HG02798 (cell line): ENCODE measurements around the gene DNASE1L1.
A peak's percentile ranks its signal among the peaks of the same experiment; 100 is the strongest.

Experiments used
- ATAC-seq: cut with Tn5 transposase; IDR thresholded peaks from one replicate; pipeline ENCODE4 v1.9.1; 2021; ENCODE audit warnings: mild to moderate bottlenecking; ENCODE audit not compliant: unreplicated experiment, poor library complexity

The DNASE1L1 gene

DNA sequence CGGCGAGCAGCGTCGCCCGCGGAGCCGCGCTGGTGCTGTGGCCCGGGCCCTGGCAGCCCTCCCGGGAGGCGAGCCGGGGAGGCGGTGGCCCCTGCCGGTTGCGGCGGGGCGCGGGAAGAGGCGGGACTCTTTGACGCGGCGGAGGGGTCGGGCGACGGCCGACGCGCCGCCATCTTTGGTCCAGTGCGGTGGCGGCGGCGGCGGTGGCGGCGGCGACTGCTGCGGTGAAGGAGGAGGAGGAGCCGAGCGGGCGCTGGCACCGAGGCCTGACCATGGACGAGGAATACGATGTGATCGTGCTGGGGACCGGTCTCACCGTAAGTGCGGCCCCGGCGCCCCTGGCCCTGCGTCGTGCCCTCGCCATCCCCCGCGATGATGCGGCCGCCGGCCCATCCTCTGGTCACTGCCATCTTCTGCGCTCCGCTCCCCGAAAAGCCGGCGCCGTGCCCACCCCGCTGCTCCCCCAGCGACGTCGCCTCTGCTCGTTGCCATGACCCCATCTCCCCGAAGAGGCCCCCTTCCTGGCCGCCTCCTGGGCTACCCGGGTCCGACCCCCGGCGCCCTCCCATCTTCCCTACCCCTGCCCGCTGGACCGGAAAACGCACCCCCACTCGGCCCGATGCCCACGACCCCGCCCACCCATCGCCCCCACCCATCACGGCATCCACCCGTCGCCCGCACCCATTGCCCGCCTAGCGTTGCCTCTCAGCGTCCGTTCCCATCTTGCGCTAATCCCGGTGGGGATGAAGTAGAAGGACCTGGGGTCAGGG lies 28.1 kb upstream of the DNASE1L1 start, which contains the start of gene GDI1:
GDI1 (plus strand) TSS at position 172 of the 770 bp plus-strand sequence; CDS start at position 273, 101 bp downstream.
- peak; percentile 61 for ATAC-seq

- ATAC-seq: peak; percentile 47
Measured at GRCh38 chrX:154436374-154436982, 27.4 kb upstream of the DNASE1L1 start.

GRCh38 chrX:154435171-154435733 lies 26.2 kb upstream of the DNASE1L1 start:
- no peak for ATAC-seq

DNA sequence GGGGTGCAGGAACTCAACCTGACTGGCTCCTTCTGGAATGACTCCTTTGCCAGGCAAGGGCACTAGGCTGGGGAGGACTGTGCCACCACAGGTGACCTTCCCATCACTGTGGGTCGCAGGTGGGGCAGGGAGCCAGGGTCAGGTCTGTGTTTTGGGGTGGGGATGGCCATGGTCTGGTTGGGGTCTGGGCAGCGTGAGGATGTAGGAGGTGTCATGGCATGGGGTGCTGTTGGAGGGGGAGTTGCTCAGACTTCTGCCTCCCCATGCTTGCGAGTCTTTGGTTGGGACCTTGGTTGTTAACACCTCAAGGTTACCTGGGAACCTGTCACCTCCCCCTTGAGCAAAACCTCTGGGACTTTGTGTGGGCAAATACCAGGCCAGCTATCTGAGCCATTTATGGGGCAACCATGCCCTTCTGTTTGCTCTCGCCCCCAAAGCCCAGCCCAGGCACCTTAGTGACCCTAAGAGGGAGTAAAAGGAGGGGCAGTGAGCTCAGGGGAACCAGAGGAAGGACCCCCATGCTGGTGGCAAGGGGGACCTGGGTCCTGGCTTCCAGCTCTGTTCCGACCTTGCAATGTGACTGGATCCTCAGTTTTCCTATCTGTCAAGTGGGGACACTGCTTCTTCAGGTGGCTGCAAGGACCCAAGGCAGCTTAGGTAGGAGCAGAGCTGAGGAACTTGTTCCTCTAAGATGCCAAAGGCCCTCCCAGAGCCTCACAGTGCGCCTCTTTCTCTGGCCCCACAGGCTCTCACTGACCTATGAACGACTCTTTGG lies 25.5 kb upstream of the DNASE1L1 start:
- ATAC-seq: no peak

DNA sequence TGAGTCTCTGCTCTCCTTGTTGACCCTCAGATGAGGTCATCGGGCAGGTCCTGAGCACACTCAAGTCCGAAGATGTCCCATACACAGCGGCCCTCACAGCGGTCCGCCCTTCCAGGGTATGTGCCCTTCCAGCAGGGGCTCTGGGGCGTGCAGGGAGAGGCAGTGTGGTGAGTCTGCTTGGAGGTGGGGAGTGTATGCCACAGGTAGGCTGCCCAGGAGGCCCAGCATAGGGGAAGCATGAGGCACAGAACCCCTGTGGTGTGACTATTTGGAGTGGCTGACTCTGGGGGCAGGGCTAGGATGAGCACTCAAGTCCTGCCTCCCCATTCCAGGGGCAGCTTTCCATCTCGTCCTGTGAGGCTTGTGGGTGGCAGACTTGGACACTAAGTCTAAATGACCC lies 24.6 kb upstream of the DNASE1L1 start:
- ATAC-seq: no peak

GRCh38 chrX:154432210-154432609 lies 23.2 kb upstream of the DNASE1L1 start:
- ATAC-seq: no peak

DNA sequence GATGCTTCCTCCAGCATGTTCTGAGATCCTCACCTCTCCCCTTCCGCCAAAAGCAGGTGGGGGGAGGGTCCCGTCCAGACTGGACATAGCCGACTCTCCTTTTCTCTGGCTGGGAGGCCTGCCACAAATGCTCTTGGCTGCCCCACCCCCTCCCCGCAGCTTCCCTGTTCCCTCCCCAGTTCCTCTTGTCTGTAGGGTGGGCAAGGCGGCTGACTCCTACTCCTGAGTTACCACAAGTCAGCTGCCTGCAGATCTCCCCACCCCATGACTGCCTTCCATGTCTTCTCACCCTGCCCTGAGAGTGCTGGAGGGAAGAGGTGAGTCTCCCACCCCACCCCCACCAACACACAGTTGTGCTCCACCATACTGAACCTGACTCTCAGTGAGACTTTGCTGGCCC lies 22.3 kb upstream of the DNASE1L1 start:
- ATAC-seq: no peak

- ATAC-seq: no peak
Measured at GRCh38 chrX:154430916-154431315, 21.9 kb upstream of the DNASE1L1 start.

DNA sequence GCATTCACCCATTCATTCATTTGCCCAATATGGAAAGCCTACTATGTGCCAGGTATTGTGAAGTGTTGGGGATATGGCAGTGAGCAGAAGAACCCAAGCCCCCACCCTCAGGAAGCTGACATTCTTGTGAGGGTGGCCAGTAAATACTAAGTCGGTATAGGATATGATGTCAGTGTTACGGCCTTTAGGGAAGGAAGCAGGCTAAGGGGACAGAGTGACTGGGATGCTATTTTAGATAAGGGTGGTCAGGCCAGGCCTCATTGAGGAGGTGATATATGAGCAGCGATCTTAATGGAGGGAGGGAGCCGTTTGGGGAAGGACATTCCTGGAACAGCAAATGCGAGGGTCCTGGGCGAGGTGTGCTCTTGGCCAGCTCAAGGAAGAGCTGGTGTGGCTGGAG lies 21.4 kb upstream of the DNASE1L1 start:
- ATAC-seq: no peak

GRCh38 chrX:154429711-154430110 lies 20.7 kb upstream of the DNASE1L1 start:
- no peak for ATAC-seq

DNA sequence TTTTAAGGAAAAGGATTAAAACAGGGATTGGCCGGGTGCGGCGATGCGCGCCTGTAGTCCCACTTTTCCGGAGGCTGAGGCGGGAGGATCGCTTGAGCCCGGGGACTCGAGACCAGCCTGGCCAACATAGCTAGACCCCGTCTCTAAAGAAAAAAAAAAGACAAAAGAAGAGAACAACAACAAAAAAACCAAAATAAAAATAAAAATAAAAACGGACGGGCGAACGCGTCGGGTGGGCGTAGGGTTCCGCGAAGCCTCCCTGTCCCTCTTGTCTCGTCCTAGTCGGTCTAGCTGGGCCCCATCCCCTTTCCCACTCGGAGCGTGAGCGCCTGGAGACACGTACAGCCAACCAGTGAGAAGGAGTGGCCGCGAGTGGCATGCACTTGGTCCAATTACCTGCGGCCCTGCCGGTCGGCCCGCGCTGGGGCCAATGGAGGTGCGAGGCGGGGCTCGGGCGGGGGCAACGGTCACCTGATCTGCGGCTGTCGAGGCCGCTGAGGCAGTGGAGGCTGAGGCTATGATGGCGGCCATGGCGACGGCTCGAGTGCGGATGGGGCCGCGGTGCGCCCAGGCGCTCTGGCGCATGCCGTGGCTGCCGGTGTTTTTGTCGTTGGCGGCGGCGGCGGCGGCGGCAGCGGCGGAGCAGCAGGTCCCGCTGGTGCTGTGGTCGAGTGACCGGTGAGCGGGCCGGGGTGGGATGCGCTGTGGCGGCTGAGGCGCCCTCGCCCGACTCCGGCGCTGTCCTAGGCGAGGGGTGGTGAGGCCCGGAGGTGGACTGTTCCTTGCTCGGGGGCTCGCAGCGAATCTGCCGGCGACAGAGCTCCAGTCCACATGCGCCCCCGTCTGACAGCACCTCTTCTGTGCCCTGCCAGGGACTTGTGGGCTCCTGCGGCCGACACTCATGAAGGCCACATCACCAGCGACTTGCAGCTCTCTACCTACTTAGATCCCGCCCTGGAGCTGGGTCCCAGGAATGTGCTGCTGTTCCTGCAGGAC lies 19.4 kb upstream of the DNASE1L1 start, which contains the start of gene ATP6AP1:
ATP6AP1 (plus strand) TSS at position 502 of the 996 bp plus-strand sequence; CDS start at position 518, 16 bp downstream.
- ATAC-seq: peak; percentile 99

GRCh38 chrX:154426916-154427770 lies 18.1 kb upstream of the DNASE1L1 start:
- ATAC-seq: no peak

GRCh38 chrX:154420402-154420756 lies 11.3 kb upstream of the DNASE1L1 start:
- no peak for ATAC-seq

DNA sequence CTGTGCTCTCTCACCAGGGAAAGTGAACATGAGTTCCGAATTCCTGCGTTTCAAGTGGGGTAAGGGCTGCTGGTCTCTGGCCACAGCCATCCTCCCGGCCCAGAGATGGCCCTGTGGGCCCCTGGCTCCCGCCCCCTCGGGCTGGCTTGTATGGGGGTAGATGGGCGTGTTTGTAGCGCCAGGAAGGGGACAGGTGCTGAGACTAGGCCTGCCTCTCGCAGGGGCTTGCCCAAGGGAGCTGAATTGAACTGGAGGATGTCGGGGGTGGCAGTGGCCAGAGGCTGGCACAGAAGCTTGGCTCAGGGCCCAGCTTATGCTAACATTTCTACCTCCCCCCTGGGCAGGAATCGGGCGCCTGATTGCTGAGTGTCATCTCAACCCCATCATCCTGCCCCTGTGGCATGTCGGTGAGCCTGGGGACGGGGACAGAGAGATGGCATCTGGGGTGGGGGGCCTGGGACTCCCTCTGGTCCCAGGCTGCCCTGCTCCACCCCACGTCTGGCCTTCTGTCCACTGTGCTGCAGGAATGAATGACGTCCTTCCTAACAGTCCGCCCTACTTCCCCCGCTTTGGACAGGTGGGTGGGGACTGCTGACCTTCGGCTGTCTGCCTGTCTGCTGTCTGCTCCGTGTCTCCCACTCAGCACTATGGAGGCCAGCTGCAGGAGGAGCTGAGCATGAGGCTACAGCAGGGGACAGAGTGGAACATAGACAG lies 10.8 kb upstream of the DNASE1L1 start:
- ATAC-seq: no peak

- no peak for ATAC-seq
Measured at GRCh38 chrX:154419189-154419588, 10.1 kb upstream of the DNASE1L1 start.

DNA sequence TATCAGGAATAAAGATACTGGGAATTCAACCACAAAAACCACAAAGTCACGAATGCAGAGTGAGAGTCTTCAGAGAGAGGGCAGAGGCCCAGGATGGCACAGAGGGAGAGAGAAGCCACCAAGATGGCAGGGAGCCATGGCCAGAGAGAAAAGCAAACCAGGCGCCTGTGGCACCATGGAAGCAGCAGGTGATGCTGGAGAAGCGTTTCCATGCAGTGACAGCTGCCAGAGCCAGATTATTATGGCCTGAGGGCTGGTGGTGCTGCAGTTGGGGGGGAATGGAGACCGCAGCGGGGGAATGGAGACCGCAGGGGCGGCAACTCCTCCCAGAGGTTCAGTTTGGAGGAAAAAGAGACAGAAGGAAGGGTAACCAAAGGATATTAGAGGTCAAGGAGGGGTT lies 8.1 kb upstream of the DNASE1L1 start:
- no peak for ATAC-seq

DNA sequence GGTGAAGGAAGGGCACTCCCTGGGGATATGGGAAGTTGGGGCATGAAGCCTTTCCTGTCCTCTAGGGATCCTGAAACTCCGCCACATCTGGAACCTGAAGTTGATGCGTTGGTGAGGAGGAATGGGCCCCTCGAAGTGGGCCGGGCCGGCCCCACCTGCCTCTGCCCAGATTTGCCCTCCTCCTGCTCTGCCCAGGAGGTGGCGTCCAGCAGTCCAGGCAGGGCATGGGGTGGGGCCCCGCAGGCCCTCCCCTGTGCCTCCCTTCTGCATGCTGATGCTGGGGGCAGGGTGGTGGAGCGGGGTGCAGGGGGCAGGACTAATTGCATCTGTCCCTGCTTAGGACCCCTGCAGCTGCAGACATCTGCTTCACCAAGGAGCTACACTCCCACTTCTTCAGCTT lies 4.1 kb upstream of the DNASE1L1 start:
- no peak for ATAC-seq

- no peak for ATAC-seq
Measured at GRCh38 chrX:154412468-154412867, 3.4 kb upstream of the DNASE1L1 start.
